Left ventricle myocardium inferior (tissue), 1 donor: ENCODE results near the gene NLRP1. TPM values are rescaled to one million over a fixed set of nuclear protein-coding genes. Genes with fewer than 3 reads are reported as not detected.

ENCODE experiments used
- DNase-seq: peaks from one replicate; pipeline ENCODE4 v3.0.0-alpha.2; 2020
- H3K27ac ChIP-seq: fragments of 200-600 bp; replicated peaks from 2 replicates; pipeline ENCODE4 v1.8.0; 2021
- H3K27me3 ChIP-seq: fragments of 200-600 bp; 2 replicates; pipeline ENCODE4 v1.8.0; 2021; ENCODE audit warnings: low read depth
- H3K36me3 ChIP-seq: fragments of 200-600 bp; 2 replicates; pipeline ENCODE4 v1.8.0; 2021
- H3K4me1 ChIP-seq: fragments of 200-600 bp; 2 replicates; pipeline ENCODE4 v1.8.0; 2021
- H3K4me3 ChIP-seq: fragments of 200-600 bp; 2 replicates; pipeline ENCODE4 v1.8.0; 2021; ENCODE audit warnings: mild to moderate bottlenecking, moderate library complexity
- H3K9me3 ChIP-seq: fragments of 200-600 bp; replicated peaks from 2 replicates; pipeline ENCODE4 v1.8.0; 2021
- CTCF ChIP-seq: fragments of 200-600 bp; IDR thresholded peaks from 2 replicates; pipeline ENCODE4 v1.8.0; 2021; ENCODE audit warnings: antibody characterized with exemption, mild to moderate bottlenecking, borderline replicate concordance
- intact Hi-C: fragments of 100-400 bp; cut with micrococcal nuclease; formaldehyde crosslinking; loops from one replicate; pipeline ENCODE4 v1.11.0; 2022
- total RNA-seq: library from RNA; stranded (reverse); fragmentation: NEBNext Ultra II Directional; extraction: Animal tissue kit (Norgen Biotek cat#: 25700); gene quantifications from one replicate; pipeline ENCODE4 v1.2.1, GENCODE V29; 2021
- donor health status: DM: no; HTN: yes; CAD: no; lungs with severe emphysema.

The NLRP1 gene
- total RNA-seq, 1 donor from 2014 or later = 8.3 TPM

- intact Hi-C loops = no loop called here
- no peak overlapping the region for H3K4me3 ChIP-seq
- no peak overlapping the region for H3K27ac ChIP-seq
- peaks cover 100% of the 10 kb centered on the region for H3K27me3 ChIP-seq
- peaks cover under 1% of the 10 kb centered on the region for H3K9me3 ChIP-seq
- H3K36me3 ChIP-seq = no peaks in the 10 kb centered on the region
- TF ChIP-seq CTCF = no peak
- H3K4me1 ChIP-seq = no peaks in the 10 kb centered on the region
- no peak for DNase-seq
Measured at GRCh38 chr17:5600041-5600440, 15.7 kb upstream of the NLRP1 start.

GRCh38 chr17:5598457-5598856, 14.1 kb upstream of the NLRP1 start:
- Histone ChIP-seq H3K27ac (no peak overlapping the region), H3K36me3 (no peaks in the 10 kb centered on the region), H3K9me3 (no peaks in the 10 kb centered on the region), H3K4me1 (no peaks in the 10 kb centered on the region), H3K4me3 (no peak overlapping the region), H3K27me3 (peaks cover 100% of the 10 kb centered on the region)
- DNase-seq = no peak
- TF ChIP-seq CTCF = no peak
- intact Hi-C loops = loop anchor here (10.0 kb wide), 1 partner anchor 116 kb away; no protein-coding TSS in a partner anchor

- Histone ChIP-seq H3K27me3 (peaks cover 100% of the 10 kb centered on the region), H3K4me1 (no peaks in the 10 kb centered on the region)
- intact Hi-C loops = loop anchor here (10.0 kb wide), 1 partner anchor 118 kb away; no protein-coding TSS in a partner anchor
Measured at GRCh38 chr17:5596421-5596820, 12.1 kb upstream of the NLRP1 start.

GRCh38 chr17:5595831-5596230, 11.5 kb upstream of the NLRP1 start:
- H3K27me3 ChIP-seq = peaks cover 100% of the 10 kb centered on the region
- TF ChIP-seq CTCF = no peak
- no peaks in the 10 kb centered on the region for H3K36me3 ChIP-seq
- H3K9me3 ChIP-seq = no peaks in the 10 kb centered on the region
- no peaks in the 10 kb centered on the region for H3K4me1 ChIP-seq
- intact Hi-C loops = loop anchor here (10.0 kb wide), 1 partner anchor 119 kb away; no protein-coding TSS in a partner anchor
- no peak overlapping the region for H3K27ac ChIP-seq
- no peak for DNase-seq
- no peak overlapping the region for H3K4me3 ChIP-seq

More at GRCh38 chr17:5596421-5596820, 12.1 kb upstream of the NLRP1 start:
- no peaks in the 10 kb centered on the region for H3K36me3 ChIP-seq
- H3K4me3 ChIP-seq = no peak overlapping the region
- no peak for TF ChIP-seq CTCF
- no peaks in the 10 kb centered on the region for H3K9me3 ChIP-seq
- no peak for DNase-seq
- no peak overlapping the region for H3K27ac ChIP-seq

- Histone ChIP-seq H3K27ac (no peak overlapping the region), H3K36me3 (no peaks in the 10 kb centered on the region), H3K27me3 (peaks cover 70% of the 10 kb centered on the region), H3K4me1 (no peaks in the 10 kb centered on the region), H3K4me3 (no peak overlapping the region), H3K9me3 (no peaks in the 10 kb centered on the region)
- DNase-seq = no peak
- TF ChIP-seq CTCF = peak; percentile 64
- intact Hi-C loops = loop anchor here (10.0 kb wide), 1 partner anchor 122 kb away; no protein-coding TSS in a partner anchor
Measured at GRCh38 chr17:5592382-5592781, 8.1 kb upstream of the NLRP1 start.
